ENCODE results near the gene NBEA.

The NBEA gene

DNA sequence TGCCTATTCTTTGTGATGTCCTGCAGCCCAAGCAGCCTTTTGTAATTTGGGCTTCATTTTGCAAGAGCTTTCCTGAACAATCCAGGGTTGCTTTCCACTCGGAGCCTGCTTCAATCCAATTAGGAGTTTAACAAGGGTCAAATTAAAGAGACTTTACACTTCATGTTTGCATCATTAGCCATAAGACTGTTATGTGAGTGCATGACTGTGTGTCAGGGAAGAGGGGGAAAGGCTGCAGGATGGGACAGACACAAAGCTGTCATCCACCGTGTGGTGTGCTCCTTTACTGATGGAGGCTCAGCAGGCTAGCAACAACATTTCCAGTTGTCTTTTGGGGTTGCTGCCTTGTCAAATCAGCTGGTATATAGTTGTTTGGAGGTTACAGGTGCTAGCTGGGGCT is 558.1 kb downstream of the NBEA start:
- Histone ChIP-seq H3K4me3 (replicated peaks; ENCODE audit: insufficient read depth, low read length) (no peak overlapping the region), H3K27me3 (ENCODE audit: insufficient read depth, poor library complexity, severe bottlenecking) (no peaks in the 10 kb centered on the region), H3K27ac (replicated peaks) (no peak overlapping the region)
- TF ChIP-seq SPI1 (IDR thresholded peaks at IDR 0.05; ENCODE audit: borderline replicate concordance, low read depth) (no peak), GABPA (IDR thresholded peaks at IDR 0.05; ENCODE audit: low read depth) (no peak), POLR2AphosphoS5 (IDR thresholded peaks at IDR 0.05; ENCODE audit: low read depth) (no peak), REST (IDR thresholded peaks at IDR 0.05; ENCODE audit: insufficient replicate concordance, low read depth) (no peak)
- TF ChIP-seq, protein P1, sequence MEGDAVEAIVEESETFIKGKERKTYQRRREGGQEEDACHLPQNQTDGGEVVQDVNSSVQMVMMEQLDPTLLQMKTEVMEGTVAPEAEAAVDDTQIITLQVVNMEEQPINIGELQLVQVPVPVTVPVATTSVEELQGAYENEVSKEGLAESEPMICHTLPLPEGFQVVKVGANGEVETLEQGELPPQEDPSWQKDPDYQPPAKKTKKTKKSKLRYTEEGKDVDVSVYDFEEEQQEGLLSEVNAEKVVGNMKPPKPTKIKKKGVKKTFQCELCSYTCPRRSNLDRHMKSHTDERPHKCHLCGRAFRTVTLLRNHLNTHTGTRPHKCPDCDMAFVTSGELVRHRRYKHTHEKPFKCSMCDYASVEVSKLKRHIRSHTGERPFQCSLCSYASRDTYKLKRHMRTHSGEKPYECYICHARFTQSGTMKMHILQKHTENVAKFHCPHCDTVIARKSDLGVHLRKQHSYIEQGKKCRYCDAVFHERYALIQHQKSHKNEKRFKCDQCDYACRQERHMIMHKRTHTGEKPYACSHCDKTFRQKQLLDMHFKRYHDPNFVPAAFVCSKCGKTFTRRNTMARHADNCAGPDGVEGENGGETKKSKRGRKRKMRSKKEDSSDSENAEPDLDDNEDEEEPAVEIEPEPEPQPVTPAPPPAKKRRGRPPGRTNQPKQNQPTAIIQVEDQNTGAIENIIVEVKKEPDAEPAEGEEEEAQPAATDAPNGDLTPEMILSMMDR (IDR thresholded peaks at IDR 0.05; ENCODE audit: insufficient read depth, low read length) = no peak
- DNase-seq (ENCODE audit: low read depth in 1 of 2, low spot score in 1 of 2) = no peak

- Histone ChIP-seq H3K27ac (replicated peaks) (no peak overlapping the region), H3K27me3 (ENCODE audit: insufficient read depth, poor library complexity, severe bottlenecking) (no peaks in the 10 kb centered on the region), H3K4me3 (replicated peaks; ENCODE audit: insufficient read depth, low read length) (no peak overlapping the region)
- TF ChIP-seq GABPA (IDR thresholded peaks at IDR 0.05; ENCODE audit: low read depth) (no peak), POLR2AphosphoS5 (IDR thresholded peaks at IDR 0.05; ENCODE audit: low read depth) (no peak), SPI1 (IDR thresholded peaks at IDR 0.05; ENCODE audit: borderline replicate concordance, low read depth) (no peak), REST (IDR thresholded peaks at IDR 0.05; ENCODE audit: insufficient replicate concordance, low read depth) (no peak)
- TF ChIP-seq, protein P1 (IDR thresholded peaks at IDR 0.05; ENCODE audit: insufficient read depth, low read length) = no peak
- no peak for DNase-seq (ENCODE audit: low read depth in 1 of 2, low spot score in 1 of 2)
These were observed 559.7 kb downstream of the NBEA start for GRCh38 chr13:35501661-35502235.

DNA sequence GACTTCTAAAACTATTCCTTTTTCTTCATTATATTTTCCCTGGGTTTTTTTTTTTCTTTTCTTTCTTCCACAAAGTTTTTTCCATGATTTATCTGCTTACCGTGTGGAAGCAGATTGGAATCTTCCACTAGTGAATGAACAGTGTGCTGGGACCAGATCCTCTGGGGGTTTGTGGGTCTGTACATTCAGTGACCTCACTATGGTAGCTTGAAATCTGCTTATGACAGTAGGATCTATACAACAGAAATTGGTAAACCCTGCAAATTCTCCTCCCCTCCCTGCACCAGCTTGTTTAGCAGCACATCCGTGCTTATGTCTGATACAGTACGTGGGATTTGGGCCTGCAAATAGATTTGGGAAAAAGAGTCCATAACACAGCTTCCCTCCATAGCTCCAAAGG is 560.4 kb downstream of the NBEA start:
- Histone ChIP-seq H3K4me3 (replicated peaks; ENCODE audit: insufficient read depth, low read length) (no peak overlapping the region), H3K27ac (replicated peaks) (no peak overlapping the region), H3K27me3 (ENCODE audit: insufficient read depth, poor library complexity, severe bottlenecking) (no peaks in the 10 kb centered on the region)
- DNase-seq (ENCODE audit: low read depth in 1 of 2, low spot score in 1 of 2) = no peak
- TF ChIP-seq REST (IDR thresholded peaks at IDR 0.05; ENCODE audit: insufficient replicate concordance, low read depth) = no peak
- TF ChIP-seq SPI1 (IDR thresholded peaks at IDR 0.05; ENCODE audit: borderline replicate concordance, low read depth) = no peak
- TF ChIP-seq POLR2AphosphoS5 (IDR thresholded peaks at IDR 0.05; ENCODE audit: low read depth) = no peak
- TF ChIP-seq, protein P1 (IDR thresholded peaks at IDR 0.05; ENCODE audit: insufficient read depth, low read length) = no peak
- TF ChIP-seq GABPA (IDR thresholded peaks at IDR 0.05; ENCODE audit: low read depth) = no peak
